ENCODE data around the gene EIF4A3. TPM values are rescaled to one million over a fixed set of nuclear protein-coding genes. Genes with fewer than 3 reads are reported as not detected.
A peak's percentile ranks its signal among the peaks of the same experiment; 100 is the strongest.

Gene EIF4A3
- total RNA-seq, 2 experiments from 2014 or later, result 178 to 183 TPM

DNA sequence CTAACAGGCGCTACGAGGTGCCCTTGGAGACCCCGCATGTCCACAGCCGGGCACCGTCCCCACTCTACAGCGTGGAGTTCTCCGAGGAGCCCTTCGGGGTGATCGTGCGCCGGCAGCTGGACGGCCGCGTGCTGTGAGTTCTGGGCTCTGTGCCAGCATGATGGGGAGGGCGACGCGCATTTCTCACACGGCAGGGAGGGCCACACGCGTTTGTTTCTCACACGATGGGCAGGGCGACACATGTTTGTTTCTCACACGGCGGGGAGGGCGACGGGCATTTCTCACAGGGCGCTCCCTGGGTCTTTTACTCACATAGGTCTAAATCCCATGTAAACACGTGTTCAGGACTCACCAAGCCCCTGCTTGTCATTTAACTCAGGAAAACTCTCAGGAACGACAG is 41.2 kb downstream of the EIF4A3 start:
- TF ChIP-seq, protein P1, sequence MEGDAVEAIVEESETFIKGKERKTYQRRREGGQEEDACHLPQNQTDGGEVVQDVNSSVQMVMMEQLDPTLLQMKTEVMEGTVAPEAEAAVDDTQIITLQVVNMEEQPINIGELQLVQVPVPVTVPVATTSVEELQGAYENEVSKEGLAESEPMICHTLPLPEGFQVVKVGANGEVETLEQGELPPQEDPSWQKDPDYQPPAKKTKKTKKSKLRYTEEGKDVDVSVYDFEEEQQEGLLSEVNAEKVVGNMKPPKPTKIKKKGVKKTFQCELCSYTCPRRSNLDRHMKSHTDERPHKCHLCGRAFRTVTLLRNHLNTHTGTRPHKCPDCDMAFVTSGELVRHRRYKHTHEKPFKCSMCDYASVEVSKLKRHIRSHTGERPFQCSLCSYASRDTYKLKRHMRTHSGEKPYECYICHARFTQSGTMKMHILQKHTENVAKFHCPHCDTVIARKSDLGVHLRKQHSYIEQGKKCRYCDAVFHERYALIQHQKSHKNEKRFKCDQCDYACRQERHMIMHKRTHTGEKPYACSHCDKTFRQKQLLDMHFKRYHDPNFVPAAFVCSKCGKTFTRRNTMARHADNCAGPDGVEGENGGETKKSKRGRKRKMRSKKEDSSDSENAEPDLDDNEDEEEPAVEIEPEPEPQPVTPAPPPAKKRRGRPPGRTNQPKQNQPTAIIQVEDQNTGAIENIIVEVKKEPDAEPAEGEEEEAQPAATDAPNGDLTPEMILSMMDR (IDR thresholded peaks at IDR 0.05), result no peak
- no peak overlapping the region for H3K27ac Mint-ChIP-seq
- CTCF ChIA-PET, result interaction anchor here (0.9 to 1.1 kb wide), 2 partner anchors 13 to 97 kb away, joined by 3 read pairs; no protein-coding TSS in a partner anchor
- DNase-seq, result no peak
- no peaks in the 10 kb centered on the region for H3K27me3 Mint-ChIP-seq
- no peaks in the 10 kb centered on the region for H3K9me3 Mint-ChIP-seq
- peaks cover 15% of the 10 kb centered on the region for H3K4me1 Mint-ChIP-seq (ENCODE audit: low read depth)
- intact Hi-C loops (cut with micrococcal nuclease), result no loop called here
- no peak for ATAC-seq
- POLR2A ChIA-PET, result interaction anchor here (0.8 kb wide), 1 partner anchor 12 kb away, joined by 3 read pairs; no protein-coding TSS in a partner anchor
- H3K36me3 Mint-ChIP-seq (ENCODE audit: low read depth), result peaks cover 2% of the 10 kb centered on the region
- H3K4me3 Mint-ChIP-seq, result no peak overlapping the region

DNA sequence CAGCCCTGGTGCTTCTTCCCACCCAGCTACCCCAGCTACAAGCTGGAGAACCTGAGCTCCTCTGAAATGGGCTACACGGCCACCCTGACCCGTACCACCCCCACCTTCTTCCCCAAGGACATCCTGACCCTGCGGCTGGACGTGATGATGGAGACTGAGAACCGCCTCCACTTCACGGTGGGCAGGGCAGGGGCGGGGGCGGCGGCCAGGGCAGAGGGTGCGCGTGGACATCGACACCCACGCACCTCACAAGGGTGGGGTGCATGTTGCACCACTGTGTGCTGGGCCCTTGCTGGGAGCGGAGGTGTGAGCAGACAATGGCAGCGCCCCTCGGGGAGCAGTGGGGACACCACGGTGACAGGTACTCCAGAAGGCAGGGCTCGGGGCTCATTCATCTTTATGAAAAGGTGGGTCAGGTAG is 42.0 kb downstream of the EIF4A3 start:
- peaks cover 2% of the 10 kb centered on the region for H3K36me3 Mint-ChIP-seq (ENCODE audit: low read depth)
- TF ChIP-seq, protein P1 (IDR thresholded peaks at IDR 0.05), result no peak
- DNase-seq (no peak), ATAC-seq (no peak)
- H3K9me3 Mint-ChIP-seq, result no peaks in the 10 kb centered on the region
- intact Hi-C loops (cut with micrococcal nuclease), result no loop called here
- H3K27ac Mint-ChIP-seq, result no peak overlapping the region
- H3K4me1 Mint-ChIP-seq (ENCODE audit: low read depth), result peaks cover 23% of the 10 kb centered on the region
- no peak overlapping the region for H3K4me3 Mint-ChIP-seq
- ChIA-PET CTCF (interaction anchor here (1.3 kb wide), 1 partner anchor 23 kb away, joined by 3 read pairs; no protein-coding TSS in a partner anchor), POLR2A (interaction anchor here (0.7 to 1.6 kb wide), 2 partner anchors 19 to 41 kb away, joined by 4 read pairs; no protein-coding TSS in a partner anchor)
- H3K27me3 Mint-ChIP-seq, result no peaks in the 10 kb centered on the region

GRCh38 chr17:80104321-80104955 is 42.5 kb downstream of the EIF4A3 start:
- Mint-ChIP-seq H3K27ac (no peak overlapping the region), H3K4me3 (no peak overlapping the region), H3K27me3 (no peaks in the 10 kb centered on the region), H3K36me3 (ENCODE audit: low read depth) (peaks cover 2% of the 10 kb centered on the region), H3K9me3 (no peaks in the 10 kb centered on the region), H3K4me1 (ENCODE audit: low read depth) (peaks cover 28% of the 10 kb centered on the region)
- no peak for ATAC-seq
- ChIA-PET CTCF (interaction anchor here (0.8 to 1.3 kb wide), 2 partner anchors 8 to 23 kb away, joined by 3 read pairs; no protein-coding TSS in a partner anchor), POLR2A (interaction anchor here (0.7 to 1.6 kb wide), 3 partner anchors 19 to 42 kb away, joined by 4 read pairs; no protein-coding TSS in a partner anchor)
- DNase-seq, result no peak
- intact Hi-C loops (cut with micrococcal nuclease), result no loop called here
- TF ChIP-seq, protein P1 (IDR thresholded peaks at IDR 0.05), result no peak

DNA sequence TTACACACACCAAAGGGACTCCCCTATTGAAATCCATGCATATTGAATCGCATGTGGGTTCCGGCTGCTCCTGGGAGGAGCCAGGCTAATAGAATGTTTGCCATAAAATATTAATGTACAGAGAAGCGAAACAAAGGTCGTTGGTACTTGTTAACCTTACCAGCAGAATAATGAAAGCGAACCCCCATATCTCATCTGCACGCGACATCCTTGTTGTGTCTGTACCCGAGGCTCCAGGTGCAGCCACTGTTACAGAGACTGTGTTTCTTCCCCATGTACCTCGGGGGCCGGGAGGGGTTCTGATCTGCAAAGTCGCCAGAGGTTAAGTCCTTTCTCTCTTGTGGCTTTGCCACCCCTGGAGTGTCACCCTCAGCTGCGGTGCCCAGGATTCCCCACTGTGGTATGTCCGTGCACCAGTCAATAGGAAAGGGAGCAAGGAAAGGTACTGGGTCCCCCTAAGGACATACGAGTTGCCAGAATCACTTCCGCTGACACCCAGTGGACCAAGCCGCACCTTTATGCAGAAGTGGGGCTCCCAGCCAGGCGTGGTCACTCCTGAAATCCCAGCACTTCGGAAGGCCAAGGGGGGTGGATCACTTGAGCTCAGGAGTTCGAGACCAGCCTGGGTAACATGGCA is 43.4 kb downstream of the EIF4A3 start:
- H3K4me3 Mint-ChIP-seq, result peak overlapping the region; percentile 26

More for the DNA sequence above, 43.4 kb downstream of the EIF4A3 start:
- peaks cover 2% of the 10 kb centered on the region for H3K36me3 Mint-ChIP-seq (ENCODE audit: low read depth)
- ATAC-seq (no peak), DNase-seq (no peak)
- H3K4me1 Mint-ChIP-seq (ENCODE audit: low read depth), result peaks cover 29% of the 10 kb centered on the region
- H3K27me3 Mint-ChIP-seq, result no peaks in the 10 kb centered on the region
- POLR2A ChIA-PET, result interaction anchor here (1.5 to 1.6 kb wide), 2 partner anchors 20 to 39 kb away, joined by 4 read pairs; no protein-coding TSS in a partner anchor
- CTCF ChIA-PET, result interaction anchor here (0.8 kb wide), 1 partner anchor 9 kb away, joined by 3 read pairs; no protein-coding TSS in a partner anchor
- intact Hi-C loops (cut with micrococcal nuclease), result no loop called here
- H3K27ac Mint-ChIP-seq, result no peak overlapping the region
- TF ChIP-seq, protein P1 (IDR thresholded peaks at IDR 0.05), result no peak
- no peaks in the 10 kb centered on the region for H3K9me3 Mint-ChIP-seq
